SK-N-SH treated with all-trans-retinoic acid at 6 μM for 48 hours (cell line): ENCODE measurements around the gene MAP3K14.

Source experiments
- ATAC-seq: fragments of 200-7000 bp; cut with Tn5 transposase; 3 replicates; pipeline ENCODE4 v1.9.1; 2020; ENCODE audit warnings: mild to moderate bottlenecking, moderate library complexity
- ARNTL ChIP-seq: fragments of 450-650 bp; formaldehyde crosslinking; IDR thresholded peaks from 2 replicates; pipeline ENCODE4 v1.5.0; 2020; ENCODE audit warnings: low read depth, mild to moderate bottlenecking, moderate library complexity, borderline replicate concordance
- CREB5 ChIP-seq: fragments of 250-450 bp; sonication (Bioruptor Pico); IDR thresholded peaks from 2 replicates; pipeline ENCODE4 v1.5.1; 2020; ENCODE audit warnings: low read depth, mild to moderate bottlenecking, moderate library complexity
- CSDC2 ChIP-seq: fragments of 250-450 bp; sonication (Bioruptor Pico); IDR thresholded peaks from 2 replicates; pipeline ENCODE4 v1.5.0; 2020; ENCODE audit warnings: mild to moderate bottlenecking, moderate library complexity
- CSRNP3 ChIP-seq: fragments of 250-450 bp; sonication (Bioruptor Pico); IDR thresholded peaks from 2 replicates; pipeline ENCODE4 v1.5.1; 2021; ENCODE audit warnings: mild to moderate bottlenecking, moderate library complexity
- ESRRG ChIP-seq: fragments of 250-450 bp; sonication (Bioruptor Pico); IDR thresholded peaks from 2 replicates; pipeline ENCODE4 v1.6.1; 2021; ENCODE audit warnings: mild to moderate bottlenecking
- GLIS3 ChIP-seq: fragments of 250-450 bp; sonication (Bioruptor Pico); IDR thresholded peaks from 2 replicates; pipeline ENCODE4 v1.5.0; 2020; ENCODE audit warnings: mild to moderate bottlenecking, moderate library complexity
- ISL1 ChIP-seq: fragments of 250-450 bp; sonication (Bioruptor Pico); IDR thresholded peaks from 2 replicates; pipeline ENCODE4 v2.1.2; 2022; ENCODE audit warnings: mild to moderate bottlenecking, moderate library complexity
- OSR1 ChIP-seq: fragments of 250-450 bp; sonication (Bioruptor Pico); IDR thresholded peaks from 2 replicates; pipeline ENCODE4 v1.8.0; 2022; ENCODE audit warnings: moderate library complexity, mild to moderate bottlenecking, inconsistent platforms
- PPARA ChIP-seq: fragments of 250-450 bp; sonication (Bioruptor Pico); IDR thresholded peaks from 2 replicates; pipeline ENCODE4 v1.5.0; 2020; ENCODE audit warnings: mild to moderate bottlenecking, borderline replicate concordance
- RARB ChIP-seq: fragments of 250-450 bp; sonication (Bioruptor Pico); IDR thresholded peaks from 2 replicates; pipeline ENCODE4 v1.8.0; 2021; ENCODE audit warnings: mild to moderate bottlenecking, moderate library complexity
- SNAI2 ChIP-seq: fragments of 250-450 bp; sonication (Bioruptor Pico); IDR thresholded peaks from 2 replicates; pipeline ENCODE4 v1.5.0; 2020; ENCODE audit warnings: mild to moderate bottlenecking, moderate library complexity
- TCF4 ChIP-seq: fragments of 250-450 bp; sonication (Bioruptor Pico); IDR thresholded peaks from 2 replicates; pipeline ENCODE4 v1.8.0; 2021; ENCODE audit warnings: mild to moderate bottlenecking, moderate library complexity, borderline replicate concordance
- TOX ChIP-seq: fragments of 250-450 bp; sonication (Bioruptor Pico); IDR thresholded peaks from 2 replicates; pipeline ENCODE4 v1.8.0; 2021; ENCODE audit warnings: mild to moderate bottlenecking, moderate library complexity, borderline replicate concordance
- TSHZ2 ChIP-seq: fragments of 250-450 bp; sonication (Bioruptor Pico); IDR thresholded peaks from 2 replicates; pipeline ENCODE4 v1.5.0; 2020; ENCODE audit warnings: mild to moderate bottlenecking, moderate library complexity
- ZC3H10 ChIP-seq: fragments of 250-450 bp; sonication (Bioruptor Pico); IDR thresholded peaks from 2 replicates; pipeline ENCODE4 v1.5.1; 2021; ENCODE audit warnings: mild to moderate bottlenecking, moderate library complexity
- ZFP3 ChIP-seq: fragments of 250-450 bp; sonication (Bioruptor Pico); IDR thresholded peaks from 2 replicates; pipeline ENCODE4 v1.5.0; 2020; ENCODE audit warnings: mild to moderate bottlenecking, moderate library complexity
- ZFP30 ChIP-seq: fragments of 450-650 bp; formaldehyde crosslinking; IDR thresholded peaks from 2 replicates; pipeline ENCODE4 v1.5.0; 2022; ENCODE audit warnings: mild to moderate bottlenecking, moderate library complexity
- ZNF565 ChIP-seq: fragments of 450-650 bp; formaldehyde crosslinking; conservative IDR thresholded peaks from 2 replicates; pipeline ENCODE4 v1.5.0; 2020; ENCODE audit warnings: low read depth, mild to moderate bottlenecking, moderate library complexity
- ZNF8 ChIP-seq: fragments of 450-650 bp; formaldehyde crosslinking; IDR thresholded peaks from 2 replicates; pipeline ENCODE4 v1.5.0; 2020; ENCODE audit warnings: mild to moderate bottlenecking, moderate library complexity

MAP3K14 gene

GRCh38 chr17:45333702-45334092, 16.9 kb upstream of the MAP3K14 start:
- no peak for TF ChIP-seq ARNTL (CRISPR knock-in tag)
- no peak for TF ChIP-seq GLIS3 (CRISPR knock-in tag)
- TF ChIP-seq CREB5 (CRISPR knock-in tag), result no peak
- no peak for ATAC-seq

GRCh38 chr17:45332989-45333701, 16.3 kb upstream of the MAP3K14 start:
- TF ChIP-seq TSHZ2 (CRISPR knock-in tag), result no peak
- TF ChIP-seq GLIS3 (CRISPR knock-in tag), result no peak
- TF ChIP-seq SNAI2 (CRISPR knock-in tag), result no peak
- no peak for TF ChIP-seq ZC3H10 (CRISPR knock-in tag)
- no peak for TF ChIP-seq ARNTL (CRISPR knock-in tag)
- TF ChIP-seq TCF4 (CRISPR knock-in tag), result no peak
- no peak for TF ChIP-seq CSRNP3 (CRISPR knock-in tag)
- no peak for TF ChIP-seq ZFP30 (CRISPR knock-in tag)
- no peak for TF ChIP-seq ZNF8 (CRISPR knock-in tag)
- TF ChIP-seq ESRRG (CRISPR knock-in tag), result no peak
- no peak for TF ChIP-seq CSDC2 (CRISPR knock-in tag)
- TF ChIP-seq ZNF565 (CRISPR knock-in tag), result no peak
- TF ChIP-seq OSR1 (CRISPR knock-in tag), result no peak
- TF ChIP-seq ISL1 (CRISPR knock-in tag), result no peak
- no peak for TF ChIP-seq CREB5 (CRISPR knock-in tag)
- peak; percentile 66 for ATAC-seq

- ATAC-seq, result no peak
- TF ChIP-seq ZNF8 (CRISPR knock-in tag) (no peak), ARNTL (CRISPR knock-in tag) (no peak), ZFP3 (CRISPR knock-in tag) (no peak), RARB (no peak), GLIS3 (CRISPR knock-in tag) (no peak), PPARA (CRISPR knock-in tag) (no peak), TOX (no peak), ESRRG (CRISPR knock-in tag) (no peak), CREB5 (CRISPR knock-in tag) (no peak), ZNF565 (CRISPR knock-in tag) (no peak), CSDC2 (CRISPR knock-in tag) (no peak), CSRNP3 (CRISPR knock-in tag) (no peak), ZC3H10 (CRISPR knock-in tag) (no peak)
Measured at GRCh38 chr17:45332505-45332904, 15.7 kb upstream of the MAP3K14 start.
